DND-41 (cell line): Measurements from ENCODE around the gene FMO4.

Source experiments
- EZH2 ChIP-seq: IDR thresholded peaks from 3 replicates; pipeline ENCODE4 v1.6.1; 2012; ENCODE audit warnings: borderline replicate concordance, low read depth, mild to moderate bottlenecking, moderate library complexity, low read length, inconsistent platforms; ENCODE audit not compliant: severe bottlenecking
- TF ChIP-seq, protein P1 (sequence below): IDR thresholded peaks from 2 replicates; pipeline ENCODE4 v1.5.1; 2012; ENCODE audit warnings: borderline replicate concordance, low read length, moderate library complexity, mild to moderate bottlenecking; ENCODE audit not compliant: poor library complexity, severe bottlenecking; ENCODE audit errors: extremely low read depth

- TF ChIP-seq, protein P1, sequence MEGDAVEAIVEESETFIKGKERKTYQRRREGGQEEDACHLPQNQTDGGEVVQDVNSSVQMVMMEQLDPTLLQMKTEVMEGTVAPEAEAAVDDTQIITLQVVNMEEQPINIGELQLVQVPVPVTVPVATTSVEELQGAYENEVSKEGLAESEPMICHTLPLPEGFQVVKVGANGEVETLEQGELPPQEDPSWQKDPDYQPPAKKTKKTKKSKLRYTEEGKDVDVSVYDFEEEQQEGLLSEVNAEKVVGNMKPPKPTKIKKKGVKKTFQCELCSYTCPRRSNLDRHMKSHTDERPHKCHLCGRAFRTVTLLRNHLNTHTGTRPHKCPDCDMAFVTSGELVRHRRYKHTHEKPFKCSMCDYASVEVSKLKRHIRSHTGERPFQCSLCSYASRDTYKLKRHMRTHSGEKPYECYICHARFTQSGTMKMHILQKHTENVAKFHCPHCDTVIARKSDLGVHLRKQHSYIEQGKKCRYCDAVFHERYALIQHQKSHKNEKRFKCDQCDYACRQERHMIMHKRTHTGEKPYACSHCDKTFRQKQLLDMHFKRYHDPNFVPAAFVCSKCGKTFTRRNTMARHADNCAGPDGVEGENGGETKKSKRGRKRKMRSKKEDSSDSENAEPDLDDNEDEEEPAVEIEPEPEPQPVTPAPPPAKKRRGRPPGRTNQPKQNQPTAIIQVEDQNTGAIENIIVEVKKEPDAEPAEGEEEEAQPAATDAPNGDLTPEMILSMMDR: no peak
- TF ChIP-seq EZH2: no peak
Observed at GRCh38 chr1:171290621-171291020, 23.4 kb upstream of the FMO4 start.
